GM12878 (cell line): Measurements from ENCODE around the gene HIP1. TPM values are rescaled to one million over a fixed set of nuclear protein-coding genes. Genes with fewer than 3 reads are reported as not detected.

Source experiments
- BHLHE40 ChIP-seq, 2 experiments: fragments of 450-650 bp in 1 of 2; IDR thresholded peaks; 2 replicates each; pipeline ENCODE4 v1.6.1; 2011 to 2017; ENCODE audit warnings: low read depth in 2 of 2, borderline replicate concordance in 1 of 2, improper control_type of control experiment in 1 of 2, low read length in 1 of 2, mild to moderate bottlenecking in 1 of 2
- CEBPB ChIP-seq, 2 experiments: fragments of 150-350 bp in 1 of 2; IDR thresholded peaks; 2 replicates each; pipeline ENCODE4 v1.6.1; 2012 to 2014; ENCODE audit warnings: low read depth in 2 of 2, low read length in 2 of 2, borderline replicate concordance in 1 of 2, inconsistent platforms in 1 of 2
- DPF2 ChIP-seq: fragments of 450-650 bp; IDR thresholded peaks from 2 replicates; pipeline ENCODE4 v1.6.1; 2017; ENCODE audit warnings: mild to moderate bottlenecking
- EP300 ChIP-seq, 2 experiments: fragments of 150-350 bp in 1 of 2; IDR thresholded peaks; 2 replicates each; pipeline ENCODE4 v1.6.1; 2011 to 2012; ENCODE audit warnings: low read depth in 2 of 2, low read length in 2 of 2, borderline replicate concordance in 1 of 2, improper control_type of control experiment in 1 of 2, inconsistent platforms in 1 of 2; ENCODE audit not compliant: control insufficient read depth in 1 of 2
- HDGF ChIP-seq: fragments of 450-650 bp; IDR thresholded peaks from 2 replicates; pipeline ENCODE4 v1.6.1; 2016; ENCODE audit warnings: antibody characterized with exemption
- IRF3 ChIP-seq: fragments of 450-650 bp; IDR thresholded peaks from 2 replicates; pipeline ENCODE4 v1.6.1; 2014; ENCODE audit warnings: mild to moderate bottlenecking
- LARP7 ChIP-seq: fragments of 450-650 bp; IDR thresholded peaks from 2 replicates; pipeline ENCODE4 v1.6.1; 2017; ENCODE audit warnings: mild to moderate bottlenecking
- MEF2B ChIP-seq: fragments of 450-650 bp; IDR thresholded peaks from 2 replicates; pipeline ENCODE4 v1.6.1; 2018; ENCODE audit warnings: mild to moderate bottlenecking, moderate library complexity; ENCODE audit not compliant: partially characterized antibody, poor library complexity, severe bottlenecking
- MTA2 ChIP-seq: fragments of 450-650 bp; IDR thresholded peaks from 2 replicates; pipeline ENCODE4 v1.6.1; 2016; ENCODE audit warnings: low read depth, mild to moderate bottlenecking, moderate library complexity
- PAX8 ChIP-seq: fragments of 450-650 bp; IDR thresholded peaks from 2 replicates; pipeline ENCODE4 v1.6.1; 2017; ENCODE audit warnings: mild to moderate bottlenecking, moderate library complexity
- PRDM15 ChIP-seq: fragments of 450-650 bp; formaldehyde crosslinking; IDR thresholded peaks from 2 replicates; pipeline ENCODE4 v1.4.0; 2020; ENCODE audit warnings: mild to moderate bottlenecking, moderate library complexity
- RELA ChIP-seq: fragments of 450-650 bp; IDR thresholded peaks from 2 replicates; pipeline ENCODE4 v1.8.0; 2014; ENCODE audit warnings: borderline replicate concordance; ENCODE audit not compliant: partially characterized antibody
- REST ChIP-seq: IDR thresholded peaks from 2 replicates; pipeline ENCODE4 v1.6.1; 2012; ENCODE audit warnings: mild to moderate bottlenecking, low read depth, low read length
- ZNF207 ChIP-seq: fragments of 450-650 bp; IDR thresholded peaks from 2 replicates; pipeline ENCODE4 v1.6.1; 2014; ENCODE audit warnings: antibody characterized with exemption, mild to moderate bottlenecking, borderline replicate concordance
- ZNF384 ChIP-seq: IDR thresholded peaks from 2 replicates; pipeline ENCODE4 v1.6.1; 2012; ENCODE audit warnings: low read depth, mild to moderate bottlenecking, low read length, improper control_type of control experiment, borderline replicate concordance
- ZZZ3 ChIP-seq: IDR thresholded peaks from 2 replicates; pipeline ENCODE4 v1.6.1; 2011; ENCODE audit warnings: low read depth; ENCODE audit not compliant: control insufficient read depth, insufficient read length
- polyA plus RNA-seq, 11 experiments: library from polyadenylated mRNA; depleted of rRNA in 4 of 11; unstranded in 6 of 11; stranded (reverse) in 5 of 11; fragments of >200 nt; fragmentation: Nextera tagmentation in 4 of 11; fragmentation: Illumina TruSeq in 1 of 11; extraction: Ambion mirVana in 4 of 11; extraction: Trizol in 1 of 11; gene quantifications; 1 replicate in 1 of 11; 2 replicates in 10 of 11; pipeline versions ENCODE4 v1.2.1 to v1.2.3, GENCODE V29; 2011 to 2016; ENCODE audit warnings: inconsistent platforms in 2 of 11, missing spikeins in 2 of 11, low read depth in 1 of 11
- total RNA-seq, 4 experiments: library from RNA; depleted of rRNA in 3 of 4; stranded (reverse); fragments of >200 nt in 3 of 4; fragmentation: Illumina TruSeq in 1 of 4; extraction: Trizol in 1 of 4; gene quantifications; 2 replicates each; pipeline versions ENCODE4 v1.2.1 to v1.2.3, GENCODE V29; 2013 to 2021
- TF ChIP-seq, protein P1 (sequence below): fragments of 450-650 bp; IDR thresholded peaks from 2 replicates; pipeline ENCODE4 v1.6.1; 2016; ENCODE audit warnings: mild to moderate bottlenecking
- TF ChIP-seq, protein P2 (sequence below): IDR thresholded peaks from 2 replicates; pipeline ENCODE4 v1.6.1; 2012; ENCODE audit warnings: low read depth, low read length, improper control_type of control experiment

The HIP1 gene
- total and polyA plus RNA-seq, 10 of the 15 experiments (the other 5 are each of a cell fraction or from before 2014, with no cell fraction given), result 1.2 to 9.7 (median 3.2) TPM

GRCh38 chr7:75639071-75639885, 99.5 kb downstream of the HIP1 start (continued):
- TF ChIP-seq PRDM15 (CRISPR knock-in tag), result no peak
- no peak for TF ChIP-seq PAX8
- peak; percentile 85 for TF ChIP-seq MEF2B
- no peak for TF ChIP-seq CEBPB (IDR thresholded peaks at IDR 0.05; ENCODE audit: borderline replicate concordance in 1 of 2, low read depth in 2 of 2, low read length in 2 of 2)
- TF ChIP-seq EP300 (IDR thresholded peaks at IDR 0.05; ENCODE audit: borderline replicate concordance in 1 of 2, control insufficient read depth in 1 of 2, low read depth in 2 of 2, low read length in 2 of 2), result no peak
- TF ChIP-seq, protein P1, sequence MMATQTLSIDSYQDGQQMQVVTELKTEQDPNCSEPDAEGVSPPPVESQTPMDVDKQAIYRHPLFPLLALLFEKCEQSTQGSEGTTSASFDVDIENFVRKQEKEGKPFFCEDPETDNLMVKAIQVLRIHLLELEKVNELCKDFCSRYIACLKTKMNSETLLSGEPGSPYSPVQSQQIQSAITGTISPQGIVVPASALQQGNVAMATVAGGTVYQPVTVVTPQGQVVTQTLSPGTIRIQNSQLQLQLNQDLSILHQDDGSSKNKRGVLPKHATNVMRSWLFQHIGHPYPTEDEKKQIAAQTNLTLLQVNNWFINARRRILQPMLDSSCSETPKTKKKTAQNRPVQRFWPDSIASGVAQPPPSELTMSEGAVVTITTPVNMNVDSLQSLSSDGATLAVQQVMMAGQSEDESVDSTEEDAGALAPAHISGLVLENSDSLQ, result 0 out of 2 replicates have a peak, but pooled peaks have one; percentile 7
- no peak for TF ChIP-seq ZNF207
- 0 out of 2 replicates have a peak, but pooled peaks have one; percentile 42 for TF ChIP-seq DPF2
- TF ChIP-seq BHLHE40 (IDR thresholded peaks at IDR 0.05; ENCODE audit: borderline replicate concordance in 1 of 2, low read depth in 2 of 2, low read length in 1 of 2), result peak; percentile 37 to 68; a peak in 3 of 4 replicates
- TF ChIP-seq RELA, result peak; percentile 50
- TF ChIP-seq ZNF384, result no peak
- TF ChIP-seq HDGF, result 0 out of 2 replicates have a peak, but pooled peaks have one; percentile 20
- TF ChIP-seq, protein P2, sequence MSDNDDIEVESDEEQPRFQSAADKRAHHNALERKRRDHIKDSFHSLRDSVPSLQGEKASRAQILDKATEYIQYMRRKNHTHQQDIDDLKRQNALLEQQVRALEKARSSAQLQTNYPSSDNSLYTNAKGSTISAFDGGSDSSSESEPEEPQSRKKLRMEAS, result no peak
- TF ChIP-seq REST, result no peak
- no peak for TF ChIP-seq IRF3
- peak; percentile 40; the same call in 1 of the 2 replicates for TF ChIP-seq MTA2
- TF ChIP-seq ZZZ3, result no peak
- no peak for TF ChIP-seq LARP7
